Measurements from ENCODE around the gene LSM10.
A peak's percentile ranks its signal among the peaks of the same experiment; 100 is the strongest.

The LSM10 gene

DNA sequence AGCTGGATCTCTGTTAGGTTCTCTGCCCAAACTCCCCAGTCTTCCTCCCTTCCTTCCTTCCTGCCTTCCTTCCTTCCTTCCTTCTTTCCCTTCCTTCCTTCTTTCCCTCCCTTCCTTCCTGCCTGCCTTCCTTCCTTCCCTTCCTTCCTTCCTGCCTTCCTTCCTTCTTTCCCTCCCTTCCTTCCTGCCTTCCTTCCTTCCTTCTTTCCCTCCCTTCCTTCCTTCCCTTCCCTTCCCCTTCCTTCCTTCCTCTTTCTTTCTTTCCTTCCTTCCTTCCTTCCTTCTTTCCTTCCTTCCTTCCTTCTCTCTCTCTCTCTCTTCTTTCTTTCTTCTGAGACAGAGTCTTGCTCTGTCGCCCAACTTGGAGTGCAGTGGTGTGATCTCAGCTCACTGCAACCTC, 8.7 kb upstream of the LSM10 start:
- DNase-seq, result no peak

DNA sequence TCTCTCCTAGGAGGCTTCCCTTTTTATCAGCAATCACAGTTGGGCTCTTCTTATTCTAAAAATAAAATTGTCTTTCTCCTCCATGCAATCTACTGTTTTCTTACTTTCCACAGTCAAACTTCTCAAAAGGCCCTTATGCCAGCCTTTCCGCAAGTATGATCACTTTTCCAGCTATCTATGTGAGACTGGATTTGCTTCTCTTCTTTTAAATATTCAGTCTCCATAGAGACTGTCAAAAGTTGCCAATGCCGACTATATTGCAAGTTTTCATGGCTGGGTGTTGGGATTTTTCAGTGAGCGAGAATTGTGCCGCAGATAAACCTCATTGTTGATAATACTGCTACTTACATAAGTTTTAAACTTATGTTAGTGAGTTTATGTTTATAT, 4.8 kb upstream of the LSM10 start:
- DNase-seq, result no peak

DNA sequence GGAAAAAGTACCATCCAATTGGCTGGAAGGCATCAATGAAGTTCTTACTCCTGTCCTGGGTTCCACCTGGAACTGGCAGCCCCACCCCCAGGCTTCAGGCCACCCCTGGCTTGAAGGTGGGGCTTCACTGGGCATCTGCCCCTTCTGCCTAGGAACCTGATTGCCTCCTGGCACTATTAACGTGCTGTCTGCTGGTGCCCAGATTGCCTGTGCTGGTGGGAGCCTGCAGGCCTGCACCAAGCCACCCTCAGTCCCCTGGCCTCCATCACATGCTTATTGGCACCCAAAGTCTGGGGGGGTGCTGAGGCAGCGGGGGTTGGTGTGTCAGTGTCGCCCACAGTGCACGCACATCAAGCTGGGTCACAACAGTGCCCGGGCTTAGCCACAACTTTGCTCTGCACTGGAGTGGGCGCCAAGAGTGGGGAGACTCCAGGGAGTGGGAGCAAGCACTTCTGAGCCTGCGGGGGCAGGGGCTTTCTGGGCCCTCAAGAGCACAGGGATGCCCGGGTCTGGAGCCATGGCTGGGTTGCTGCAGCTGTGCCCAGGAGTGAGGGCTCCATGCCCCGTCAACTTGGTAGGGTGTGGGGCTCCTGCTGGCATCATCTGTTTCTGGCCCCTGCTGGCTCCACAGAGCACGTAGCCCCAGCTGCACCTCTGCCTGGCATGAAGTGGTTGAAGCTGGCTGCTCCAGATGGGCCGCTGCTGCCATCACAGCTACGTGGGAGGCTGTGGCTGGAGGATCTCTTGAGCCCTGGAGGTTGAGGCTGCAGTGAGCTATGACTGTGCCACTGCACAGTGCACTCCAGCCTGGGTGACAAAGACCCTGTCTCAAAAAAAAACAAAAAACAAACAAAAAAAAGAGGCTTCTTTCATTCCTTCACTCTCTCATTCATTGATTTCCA, 4.1 kb upstream of the LSM10 start:
- DNase-seq, result no peak

DNA sequence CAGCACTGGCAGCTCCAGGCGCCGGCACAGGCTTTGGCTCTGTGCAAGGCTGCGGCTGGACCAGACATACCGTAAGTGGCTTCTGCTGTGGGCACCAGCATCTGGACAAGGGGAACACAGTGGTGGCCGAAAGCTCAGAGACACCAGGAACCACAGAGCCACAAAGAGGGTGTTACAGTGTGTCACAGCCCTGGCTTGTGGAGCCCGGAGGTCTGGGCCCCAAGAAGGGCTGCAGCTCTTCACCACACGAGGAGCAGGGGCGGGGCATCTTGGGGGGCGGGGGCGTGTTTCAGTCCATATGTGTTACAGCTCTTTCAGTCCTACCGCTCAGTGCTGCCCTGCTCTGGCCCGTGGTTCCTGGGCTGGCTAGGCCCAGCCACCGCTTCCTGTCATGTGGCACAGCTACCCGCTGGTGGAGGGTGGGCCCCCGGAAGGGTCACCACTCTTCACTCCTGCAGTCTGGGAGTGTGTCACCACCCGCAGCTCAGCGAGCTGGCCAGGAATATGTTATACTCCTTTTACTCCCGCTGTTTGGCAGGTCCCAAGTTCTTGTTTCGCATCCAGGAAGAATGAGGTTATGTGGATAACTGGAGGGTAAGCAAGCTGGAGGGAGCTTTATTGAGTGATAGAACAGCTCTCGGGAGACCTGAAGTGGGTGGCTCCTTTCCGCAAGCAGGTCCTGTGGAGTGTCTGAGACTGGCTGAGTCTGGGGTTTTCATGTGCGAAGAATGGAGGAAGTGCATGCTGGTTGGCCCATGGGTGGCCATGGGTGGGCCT, 3.3 kb upstream of the LSM10 start:
- no peak for DNase-seq

DNA sequence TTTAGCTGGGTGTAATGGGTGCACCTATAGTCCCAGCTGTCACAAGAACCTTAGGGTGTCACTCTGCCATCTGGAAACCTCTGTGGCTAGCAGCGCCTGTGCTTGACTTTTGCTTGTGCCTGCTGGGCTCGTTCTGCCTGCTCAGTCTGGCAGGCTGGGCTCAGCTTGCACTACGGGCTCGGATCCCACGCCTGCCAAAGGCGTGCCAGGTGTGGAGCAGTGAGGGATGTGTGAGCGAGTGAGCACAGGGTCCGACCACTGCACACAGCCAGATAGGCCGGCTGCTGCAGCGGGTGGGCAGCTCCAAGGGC, 2.8 kb upstream of the LSM10 start:
- DNase-seq, result no peak

DNA sequence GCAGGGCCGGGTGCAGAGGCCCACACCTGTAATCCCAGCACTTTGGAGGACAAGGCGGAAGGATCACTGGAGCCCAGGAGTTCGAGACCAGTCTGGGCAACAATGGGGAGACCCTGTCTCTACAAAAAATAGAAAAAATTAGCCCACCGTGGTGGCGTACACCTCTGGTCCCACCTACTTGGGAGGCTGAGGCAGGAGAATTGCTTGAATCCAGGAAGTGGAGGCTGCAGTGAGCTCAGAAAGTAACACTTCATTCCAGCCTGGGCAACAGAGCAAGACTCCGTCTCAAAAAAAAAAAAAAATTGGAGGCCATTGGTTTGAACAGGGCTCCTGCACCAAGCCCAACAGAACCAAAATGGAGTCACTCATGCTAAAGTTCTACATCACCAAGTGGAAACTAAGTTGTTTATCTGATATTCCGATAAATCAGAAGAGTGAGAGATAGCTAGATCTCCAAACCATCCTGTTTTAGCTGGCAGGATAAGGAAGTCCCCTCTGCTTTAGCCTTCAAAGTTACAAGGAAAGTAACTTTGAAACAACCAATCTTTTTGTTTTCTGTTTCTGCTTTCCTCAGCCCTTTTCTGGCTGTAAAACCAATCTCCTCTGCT, 766 bp upstream of the LSM10 start:
- no peak for DNase-seq

DNA sequence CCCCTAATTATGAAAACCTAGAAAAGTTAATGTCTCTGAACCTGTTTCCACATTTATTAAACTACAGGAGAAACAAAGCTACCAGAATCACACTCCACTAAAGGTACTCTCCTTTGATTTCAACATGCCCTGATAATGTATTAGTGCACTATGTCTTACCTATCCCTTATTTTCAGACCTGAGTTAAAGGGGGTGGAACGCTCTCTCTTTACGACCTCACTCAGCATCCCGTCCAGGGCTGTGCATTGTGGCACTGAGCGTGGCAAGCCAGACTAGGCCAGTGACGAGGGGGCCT, 678 bp downstream of the LSM10 start:
- no peak for DNase-seq

DNA sequence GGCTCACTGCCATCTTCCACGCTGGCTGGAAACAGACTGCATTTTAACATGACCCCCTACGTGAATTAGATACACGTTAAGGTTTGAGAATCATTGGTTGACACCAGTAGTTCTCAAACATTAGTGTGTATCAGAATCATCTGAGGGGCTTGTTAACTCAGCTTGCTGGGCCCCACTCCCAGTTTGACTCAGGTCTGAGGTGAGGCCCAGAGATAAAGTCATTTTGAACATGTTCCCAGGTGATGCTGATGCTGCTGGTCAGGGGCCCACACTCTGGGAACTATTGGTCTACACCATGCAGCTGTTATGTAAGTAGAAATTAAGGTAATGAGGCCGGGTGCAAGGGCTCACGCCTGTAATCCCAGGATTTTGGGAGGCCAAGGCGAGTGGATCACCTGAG, 1.3 kb downstream of the LSM10 start:
- DNase-seq, result no peak

DNA sequence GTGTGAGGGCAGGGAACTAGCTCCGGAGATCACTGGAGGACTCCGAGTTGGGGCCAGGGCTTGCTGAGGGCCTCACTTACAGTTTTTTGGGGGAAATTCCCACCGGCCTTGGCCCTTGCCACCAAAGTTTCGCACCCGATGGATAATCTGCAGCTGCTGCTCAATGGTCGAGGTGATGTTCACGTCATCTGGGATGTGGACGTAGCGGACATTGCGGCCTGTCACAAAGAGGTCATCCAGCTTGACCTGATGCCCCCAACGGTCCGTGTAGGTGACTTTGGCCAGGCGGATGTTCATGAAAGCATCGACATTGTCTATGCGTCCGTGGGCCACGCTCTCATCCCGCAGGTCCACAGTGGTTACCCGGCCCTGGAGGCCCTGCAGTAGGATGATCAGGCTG, 4.0 kb downstream of the LSM10 start:
- no peak for DNase-seq

DNA sequence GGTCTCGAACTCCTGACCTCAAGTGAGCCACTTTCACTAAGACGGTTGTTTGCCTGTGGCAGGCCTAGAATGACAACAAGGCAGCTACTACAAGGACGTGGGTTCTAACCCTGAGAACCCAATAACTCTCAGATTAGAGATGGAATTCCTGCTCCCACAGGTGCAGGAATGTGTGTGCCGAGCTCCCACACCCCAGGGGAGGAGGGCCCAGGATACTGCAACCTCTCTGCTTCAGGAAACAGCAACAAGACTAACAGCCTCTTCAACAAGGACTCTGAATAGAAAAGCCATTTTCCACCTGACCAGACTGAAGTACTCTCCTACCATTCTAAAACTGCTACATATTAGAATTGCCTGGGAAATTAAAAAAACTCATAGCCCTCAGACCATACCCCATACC, 4.9 kb downstream of the LSM10 start:
- no peak for DNase-seq

DNA sequence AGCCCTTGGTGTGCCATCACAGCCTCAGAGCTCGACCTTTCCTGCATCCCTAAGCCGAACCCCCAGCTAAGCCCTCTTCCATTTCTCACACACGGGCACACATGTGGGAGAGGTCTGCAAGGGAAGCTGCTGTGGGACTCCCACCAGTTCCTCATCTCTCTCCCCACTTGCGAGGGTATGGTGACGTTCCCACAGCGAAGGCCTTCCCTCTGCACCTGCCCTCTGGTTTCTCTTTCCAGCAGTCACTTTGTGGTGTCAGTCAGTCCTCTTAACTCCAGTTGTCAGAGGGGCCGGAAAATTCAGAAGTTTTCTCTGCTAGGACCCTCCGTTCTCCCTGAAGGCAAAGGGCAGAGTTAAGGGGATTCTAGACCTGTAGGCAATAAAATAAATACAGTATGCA, 6.4 kb downstream of the LSM10 start:
- DNase-seq, result no peak

DNA sequence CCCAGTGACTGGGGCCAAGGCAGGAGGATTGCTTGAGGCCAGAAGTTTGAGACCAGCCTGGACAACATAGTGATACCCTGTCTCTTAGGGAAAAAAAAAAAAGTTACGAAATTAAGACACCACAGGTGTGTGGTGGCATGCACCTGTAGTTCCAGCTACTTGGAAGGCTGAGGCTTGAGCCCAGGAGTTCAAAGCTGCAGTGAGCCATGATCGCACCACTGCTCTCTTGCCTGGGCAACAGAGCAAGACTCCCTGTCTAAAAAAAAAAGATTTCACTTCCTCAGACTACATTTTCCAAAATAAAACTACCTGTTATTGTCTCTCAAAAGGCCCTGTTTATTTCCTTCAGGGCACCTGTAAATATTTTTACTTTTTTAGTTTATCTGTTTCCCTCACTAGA, 7.3 kb downstream of the LSM10 start:
- no peak for DNase-seq

DNA sequence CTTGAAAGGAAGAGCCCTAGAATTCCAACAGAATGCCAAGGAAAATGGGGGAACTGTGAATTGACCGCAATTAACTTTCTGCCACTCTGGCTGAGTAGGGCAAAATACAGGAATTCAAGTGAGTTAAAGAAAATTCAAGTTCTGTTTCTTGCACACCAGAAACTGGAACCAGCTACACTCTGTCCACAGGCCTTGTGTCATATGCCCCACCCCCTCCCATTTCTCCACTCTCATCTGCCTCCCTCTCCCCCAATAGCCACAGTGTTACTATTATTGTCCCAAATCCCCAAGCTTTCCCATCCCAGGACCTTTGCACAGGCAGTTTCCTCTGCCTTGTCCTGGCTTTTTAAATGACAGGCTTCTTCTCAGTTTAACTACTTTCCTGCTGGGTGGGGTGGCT, 7.7 kb downstream of the LSM10 start:
- no peak for DNase-seq

DNA sequence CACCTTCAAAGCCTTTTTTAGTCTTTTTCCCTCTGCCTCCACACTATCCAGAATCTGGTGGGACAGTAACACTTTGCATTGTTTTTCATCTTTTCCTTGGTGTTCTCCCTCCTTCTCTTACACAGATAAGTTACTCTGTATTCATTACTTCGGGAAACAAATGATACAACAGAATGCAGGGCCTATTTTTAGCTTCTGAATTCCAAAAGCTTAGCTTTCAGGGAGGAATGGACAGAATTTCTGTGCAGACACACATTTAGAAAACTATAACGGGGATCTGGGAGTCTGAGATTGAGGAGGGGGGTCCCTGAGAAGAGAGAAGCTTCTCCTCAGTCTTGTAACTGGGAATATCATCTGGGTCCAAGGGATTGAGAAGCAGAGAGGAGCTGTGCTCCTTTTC, 8.4 kb downstream of the LSM10 start:
- no peak for DNase-seq

DNA sequence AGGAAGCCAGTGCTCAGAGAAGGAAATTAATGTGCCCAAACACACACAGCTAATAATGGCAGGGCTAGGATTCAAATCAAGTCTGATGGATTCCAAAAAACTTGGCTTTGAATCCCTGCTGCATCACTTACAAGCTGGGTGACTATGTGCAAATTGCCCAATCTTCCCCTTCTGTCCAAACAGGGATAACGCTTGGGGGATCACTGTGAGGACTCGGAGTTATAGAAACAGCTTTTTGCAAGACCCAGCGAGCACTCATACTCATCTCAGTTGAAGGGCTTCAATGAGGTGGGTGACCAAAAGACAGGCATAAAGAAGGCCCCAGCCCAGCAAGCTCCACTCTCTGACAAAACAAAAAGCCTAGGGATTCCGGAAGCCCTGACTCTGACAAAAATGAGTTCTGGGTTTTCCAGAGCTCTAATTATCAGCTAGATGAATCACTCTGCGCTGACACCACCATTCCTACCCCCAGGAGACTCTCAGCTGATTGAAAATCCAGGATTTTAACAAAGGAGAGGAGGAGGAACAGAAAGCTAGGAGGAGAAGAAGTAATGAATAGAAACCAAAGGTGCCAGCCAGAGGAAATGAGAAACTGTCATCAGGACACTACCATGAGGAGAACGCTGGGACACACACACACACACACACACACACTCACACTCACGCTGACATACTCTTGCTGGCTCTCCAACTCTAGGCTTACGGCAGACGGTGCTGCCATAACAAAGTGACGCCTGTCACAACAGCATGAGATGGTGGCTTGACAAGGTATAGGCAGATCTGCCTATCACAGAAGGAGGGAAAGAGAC, 10.4 kb downstream of the LSM10 start:
- no peak for DNase-seq

DNA sequence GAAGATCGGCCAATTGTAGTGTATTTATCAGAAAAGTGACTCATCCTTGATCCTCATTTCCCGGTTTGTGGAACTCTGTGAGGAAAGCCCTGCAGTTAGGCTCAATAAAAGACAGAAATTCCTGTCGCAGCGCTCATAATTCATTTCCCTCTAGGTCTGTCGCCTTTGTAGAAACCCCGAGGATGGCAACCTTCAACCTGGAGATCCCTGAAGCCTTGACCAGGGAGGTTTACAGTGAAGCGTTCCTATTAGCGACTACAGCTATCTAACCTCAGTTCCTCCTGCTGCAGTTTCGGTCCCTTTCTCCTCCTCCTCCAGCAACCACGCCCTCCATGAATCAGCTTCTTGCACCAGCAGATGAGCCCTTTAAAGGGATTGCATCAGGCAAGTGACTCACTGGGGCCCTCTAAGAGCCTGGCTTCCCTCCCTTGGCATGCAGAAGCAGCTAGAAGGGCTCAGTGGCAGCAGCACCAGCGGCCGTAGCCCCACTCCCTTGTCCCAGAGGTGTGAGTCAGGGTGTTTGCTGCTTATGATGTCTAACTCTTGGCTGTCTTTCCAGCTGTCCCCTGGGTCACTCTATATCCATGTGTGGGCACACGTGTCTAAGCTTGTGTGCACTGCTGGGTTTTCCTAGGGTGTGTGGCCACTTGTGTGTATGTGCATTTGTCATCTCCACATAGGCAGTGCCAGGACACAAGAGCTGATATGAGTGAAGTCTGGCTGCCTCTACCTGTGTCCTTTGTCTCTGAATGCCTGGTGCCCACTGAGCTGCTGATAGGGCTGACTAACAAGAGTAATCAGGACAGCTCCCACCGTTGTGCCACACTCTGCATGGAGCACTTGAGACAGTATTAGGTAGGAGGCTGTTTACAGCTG, 11.2 kb downstream of the LSM10 start:
- peak; percentile 76 to 82 for DNase-seq

DNA sequence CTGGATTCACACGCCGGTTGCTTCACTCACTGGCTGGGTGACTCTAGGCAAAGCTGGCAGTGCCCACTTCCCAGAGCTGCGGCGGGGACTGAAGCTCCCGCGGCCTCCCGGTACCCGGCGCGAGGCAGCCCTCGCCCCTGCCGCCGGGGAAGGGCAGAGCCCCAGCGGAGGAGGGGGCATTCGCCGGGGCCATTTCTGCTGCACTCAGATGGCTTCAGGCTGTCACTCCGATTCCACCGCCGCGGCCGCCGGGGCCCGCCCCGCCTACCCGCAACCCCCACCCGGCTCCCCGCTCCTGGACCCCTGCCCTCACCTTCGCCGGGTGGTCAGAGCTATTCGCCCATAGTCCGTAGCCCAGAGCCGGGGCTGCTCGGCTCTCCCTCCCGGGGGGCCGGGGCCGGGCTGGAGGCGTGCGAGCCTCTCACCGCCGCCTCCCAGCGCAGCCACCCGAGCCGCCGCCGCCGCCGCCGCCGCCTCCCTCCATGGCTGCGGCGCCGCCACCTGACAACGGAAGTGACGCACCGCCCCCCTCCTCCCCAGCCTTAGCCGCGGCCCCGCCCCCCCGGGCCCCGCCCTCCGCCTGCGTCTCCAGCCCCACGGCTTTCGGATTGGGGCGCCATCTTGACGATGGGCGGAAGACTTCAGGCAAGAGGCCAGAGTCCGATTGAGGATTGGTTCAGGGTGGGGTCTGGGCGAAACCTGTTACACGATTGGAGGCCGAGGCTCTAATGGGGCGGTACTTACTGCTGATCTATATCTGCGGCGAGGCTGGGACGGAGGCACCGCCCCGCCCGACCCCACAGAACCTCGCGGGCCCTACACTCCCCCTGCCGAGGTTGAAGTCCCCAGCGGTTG, 12.1 kb downstream of the LSM10 start, which contains the start of gene STK40:
STK40 (minus strand) TSS at position 515 of the 855 bp plus-strand sequence. CDS start 24,592 bp downstream, outside the sequence.
- DNase-seq, result peak; percentile 100

DNA sequence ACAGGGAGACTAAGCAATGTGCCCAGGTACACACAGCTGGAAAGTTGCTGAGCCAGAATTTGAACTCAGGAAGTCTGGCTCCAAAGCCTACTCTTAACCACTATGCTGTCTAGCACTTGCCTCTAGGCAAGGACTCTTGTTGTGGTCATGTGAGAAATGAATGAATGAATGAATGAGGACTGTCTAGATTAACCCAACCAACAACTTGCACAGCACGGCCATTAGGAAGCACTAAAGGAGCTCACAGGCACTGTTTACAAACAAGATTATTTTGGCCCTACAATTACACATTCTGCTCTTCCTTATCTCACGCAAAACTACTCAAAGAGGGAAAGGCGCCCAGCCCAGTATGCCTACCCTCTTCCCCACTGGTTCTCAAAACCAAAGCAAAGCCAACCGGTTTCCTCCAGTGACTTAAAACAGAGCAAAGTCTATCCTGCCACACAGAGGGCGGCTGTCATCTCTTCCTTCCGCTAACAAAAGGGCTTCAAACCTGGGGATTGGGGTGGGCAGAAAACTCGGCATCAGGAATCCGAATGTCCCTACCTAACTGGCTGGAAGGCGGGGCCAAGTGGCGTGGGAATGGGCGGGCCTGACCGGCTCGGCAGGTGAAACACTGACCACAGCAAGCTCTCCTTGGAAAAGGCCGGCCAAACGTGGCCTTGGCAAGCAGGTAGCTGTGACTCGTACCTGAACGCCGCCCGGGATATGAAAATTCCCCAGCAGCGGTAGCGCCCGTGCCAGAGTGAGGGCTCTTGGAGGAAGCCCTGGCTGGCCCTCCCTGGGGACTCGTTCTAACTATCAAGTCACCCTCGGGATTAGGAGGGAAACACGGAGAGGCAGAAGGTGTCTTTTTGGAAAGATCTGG, 12.9 kb downstream of the LSM10 start:
- DNase-seq, result peak; percentile 89 to 92

DNA sequence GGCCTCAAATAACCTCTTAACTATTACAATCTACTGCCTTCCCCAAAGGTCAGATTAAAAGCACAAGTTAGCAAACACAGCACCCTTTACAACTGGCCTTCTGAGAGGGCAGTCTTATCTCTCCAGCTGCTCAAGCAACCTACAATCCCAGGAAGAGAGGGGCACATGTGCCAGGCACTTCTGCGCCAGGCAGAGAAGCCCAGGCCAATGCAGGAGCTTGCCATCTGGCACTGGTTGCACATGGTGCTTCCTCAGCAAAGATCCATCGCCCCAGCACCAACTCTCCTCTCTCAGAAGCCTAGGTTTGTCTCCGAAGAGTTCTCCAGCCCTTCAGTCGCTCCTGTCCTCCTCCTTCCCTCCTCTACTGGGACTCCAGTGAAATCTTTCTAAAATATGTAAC, 14.5 kb downstream of the LSM10 start:
- no peak for DNase-seq

DNA sequence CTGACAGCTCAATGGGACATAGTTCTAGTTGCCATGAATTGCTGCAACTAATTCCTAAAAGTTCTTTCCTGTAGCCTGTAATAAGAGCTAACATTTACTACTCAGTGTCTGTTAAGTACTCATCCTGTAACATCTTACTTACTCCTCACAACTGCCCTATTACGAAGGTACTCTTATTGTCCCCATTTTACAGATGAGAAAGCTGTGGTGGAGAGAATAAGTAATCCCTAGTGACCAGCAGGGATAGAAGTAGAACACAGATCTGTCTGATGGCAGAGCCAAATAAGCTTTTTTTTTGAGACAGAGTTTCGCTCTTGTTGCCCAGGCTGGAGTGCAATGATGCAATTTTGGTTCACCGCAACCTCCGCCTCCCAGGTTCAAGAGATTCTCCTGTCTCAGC, 15.0 kb downstream of the LSM10 start:
- no peak for DNase-seq

All from NCI-H526 (cell line).